Tibial artery (tissue), 4 donors: Measurements from ENCODE around the gene RNF40.
A peak's percentile ranks its signal among the peaks of the same experiment; 100 is the strongest.

Experiments
- DNase-seq, 2 donors: peaks; one replicate each; pipeline ENCODE4 v3.0.0-alpha.2; 2019
- H3K27ac ChIP-seq, 2 donors: fragments of 200-600 bp; sonication (generic) in 1 of 2; 1 replicate in 1 of 2; 2 replicates in 1 of 2; pipeline ENCODE4 v1.5.1; 2018 to 2019; ENCODE audit warnings: mild to moderate bottlenecking in 1 of 2
- H3K27me3 ChIP-seq, 2 donors: fragments of 200-600 bp; sonication (generic) in 1 of 2; one replicate each; pipeline versions ENCODE4 v1.5.1 to v1.6.0; 2016 to 2019
- H3K36me3 ChIP-seq, 3 donors: fragments of 200-600 bp; sonication (generic) in 2 of 3; one replicate each; pipeline ENCODE4 v1.5.1; 2016 to 2019; ENCODE audit warnings: mild to moderate bottlenecking in 2 of 3
- H3K4me1 ChIP-seq, 4 donors: fragments of 200-600 bp; sonication (generic) in 2 of 4; 1 replicate in 3 of 4; 2 replicates in 1 of 4; pipeline ENCODE4 v1.5.1; 2016 to 2019
- H3K4me3 ChIP-seq, 2 donors: fragments of 200-600 bp; sonication (generic) in 1 of 2; 1 replicate in 1 of 2; 2 replicates in 1 of 2; pipeline ENCODE4 v1.5.1; 2018 to 2019; ENCODE audit warnings: mild to moderate bottlenecking in 2 of 2
- H3K9me3 ChIP-seq, 3 donors: fragments of 200-600 bp; sonication (generic) in 1 of 3; one replicate each; pipeline ENCODE4 v1.5.1; 2016 to 2019
- CTCF ChIP-seq, 2 experiments: fragments of 200-600 bp in 1 of 2; fragments of 450-650 bp in 1 of 2; IDR thresholded peaks; one replicate each; pipeline ENCODE4 v1.5.1; 2017 to 2019; ENCODE audit warnings: antibody characterized with exemption in 2 of 2, mild to moderate bottlenecking in 1 of 2, moderate library complexity in 1 of 2
- intact Hi-C: fragments of 100-400 bp; cut with DNase I; formaldehyde crosslinking; loops from one replicate; pipeline ENCODE4 v1.15.0; 2023; ENCODE audit warnings: low total_unique reads

Gene RNF40

GRCh38 chr16:30786115-30786935 is 24.2 kb downstream of the RNF40 start:
- Histone ChIP-seq H3K4me1 (peaks cover 0 to 25% (median 16%) of the 10 kb centered on the region in 4 donors), H3K9me3 (no peaks in the 10 kb centered on the region), H3K36me3 (peaks cover 21 to 38% (median 26%) of the 10 kb centered on the region in 3 donors), H3K27ac (peak overlapping the region; percentile 87 to 94), H3K4me3 (peak overlapping the region; percentile 84 to 88), H3K27me3 (no peaks in the 10 kb centered on the region)
- DNase-seq = no peak
- no peak for TF ChIP-seq CTCF (IDR thresholded peaks at IDR 0.05)
- intact Hi-C loops = no loop called here

GRCh38 chr16:30786936-30787612 is 25.0 kb downstream of the RNF40 start, which contains the start of gene ZNF629:
Gene ZNF629, minus strand, starts transcription at chr16:30787205. Its CDS starts 2,723 bp downstream, at chr16:30784482.
- peak; percentile 69 to 83 for DNase-seq
- Histone ChIP-seq H3K4me1 (peaks cover 0 to 25% (median 16%) of the 10 kb centered on the region in 4 donors), H3K27ac (peak within 1 kb of the TSS; percentile 87 to 94), H3K4me3 (peak within 1 kb of the TSS; percentile 84 to 88), H3K9me3 (no peaks in the 10 kb centered on the region), H3K27me3 (no peaks in the 10 kb centered on the region), H3K36me3 (peaks cover 17 to 30% (median 20%) of the 10 kb centered on the region in 3 donors)
- peak in 1 of 2 experiments; percentile 4 for TF ChIP-seq CTCF (IDR thresholded peaks at IDR 0.05)
- intact Hi-C loops = no loop called here

GRCh38 chr16:30787613-30788378 is 25.7 kb downstream of the RNF40 start:
- H3K9me3 ChIP-seq = no peaks in the 10 kb centered on the region
- no peaks in the 10 kb centered on the region for H3K27me3 ChIP-seq
- H3K36me3 ChIP-seq = peaks cover 10 to 23% (median 13%) of the 10 kb centered on the region in 3 donors
- no peak for DNase-seq
- peak overlapping the region; percentile 87 to 94 for H3K27ac ChIP-seq
- intact Hi-C loops = no loop called here
- H3K4me3 ChIP-seq = peak overlapping the region; percentile 84 to 88
- no peak for TF ChIP-seq CTCF (IDR thresholded peaks at IDR 0.05)
- H3K4me1 ChIP-seq = peaks cover 0 to 25% (median 16%) of the 10 kb centered on the region in 4 donors

- no peaks in the 10 kb centered on the region for H3K4me1 ChIP-seq
- H3K9me3 ChIP-seq = no peaks in the 10 kb centered on the region
- H3K4me3 ChIP-seq = no peak overlapping the region
- no peaks in the 10 kb centered on the region for H3K27me3 ChIP-seq
- no peaks in the 10 kb centered on the region for H3K36me3 ChIP-seq
- TF ChIP-seq CTCF (IDR thresholded peaks at IDR 0.05) = no peak
- intact Hi-C loops = loop anchor here (10.0 kb wide), 1 partner anchor 81 kb away; no protein-coding TSS in a partner anchor
- H3K27ac ChIP-seq = no peak overlapping the region
- no peak for DNase-seq
Observed at GRCh38 chr16:30793508-30794069, 31.5 kb downstream of the RNF40 start.

- no peak for TF ChIP-seq CTCF (IDR thresholded peaks at IDR 0.05)
Observed at GRCh38 chr16:30794634-30795033, 32.5 kb downstream of the RNF40 start.

More at GRCh38 chr16:30794634-30795033, 32.5 kb downstream of the RNF40 start:
- intact Hi-C loops = loop anchor here (10.0 kb wide), 1 partner anchor 80 kb away; no protein-coding TSS in a partner anchor
- DNase-seq = no peak
- Histone ChIP-seq H3K9me3 (no peaks in the 10 kb centered on the region), H3K4me1 (no peaks in the 10 kb centered on the region), H3K27ac (no peak overlapping the region), H3K4me3 (no peak overlapping the region), H3K36me3 (no peaks in the 10 kb centered on the region), H3K27me3 (no peaks in the 10 kb centered on the region)
